ENCODE results near the gene ZNF165. TPM values are rescaled to one million over a fixed set of nuclear protein-coding genes. Genes with fewer than 3 reads are reported as not detected.

ZNF165 gene
- total and polyA plus RNA-seq, 2 of the 4 experiments (the other 2 are of a cell fraction), result 0.07 to 0.36 TPM

DNA sequence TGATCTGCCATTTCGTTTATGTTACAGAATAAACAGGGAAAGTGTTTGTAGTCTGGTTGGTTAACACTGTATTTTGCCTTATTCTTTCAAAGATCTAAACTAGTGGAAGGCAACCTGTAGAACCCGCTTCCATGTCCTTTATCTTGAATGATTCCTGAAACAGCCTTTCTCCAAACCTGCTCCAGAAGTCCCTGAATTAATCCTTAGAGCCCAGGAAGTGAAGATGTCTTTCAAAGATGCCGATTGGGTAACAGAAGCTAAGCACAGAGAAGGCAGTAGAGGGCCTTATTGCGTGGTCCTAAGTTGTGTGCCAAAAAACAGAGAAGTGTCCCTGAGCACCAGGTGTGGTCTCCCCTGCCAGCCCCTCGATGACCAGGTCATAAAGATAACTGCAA is 24.9 kb downstream of the ZNF165 start:
- ChIA-PET CTCF (interaction anchor here (0.7 to 1.2 kb wide), 4 partner anchors 9 to 318 kb away, joined by 3 to 5 read pairs (median 4); no protein-coding TSS in a partner anchor), POLR2A (ENCODE audit: unreplicated experiment) (no interaction called here)
- no peak overlapping the region; the same call in 1 of the 2 replicates for H3K27ac ChIP-seq (ENCODE audit: insufficient read depth, low read length)
- in situ Hi-C loops (cut with MboI; ENCODE audit: low sequenced_read_pairs), result no loop called here
- H4K5ac ChIP-seq (ENCODE audit: low read depth, low read length), result peak overlapping the region; percentile 82
- H2BK15ac ChIP-seq (ENCODE audit: low read depth, low read length), result no peak overlapping the region
- H3K79me1 ChIP-seq (ENCODE audit: low read depth in 1 of 2, low read length in 2 of 2), result no peaks in the 10 kb centered on the region
- TF ChIP-seq CEBPB (IDR thresholded peaks at IDR 0.05; ENCODE audit: low read depth, low read length) (0 out of 2 replicates have a peak, but pooled peaks have one; percentile 5), POLR2A (IDR thresholded peaks at IDR 0.05; ENCODE audit: low read depth, low read length) (no peak)
- peak overlapping the region; percentile 7; the same call in 1 of the 2 replicates for H3K18ac ChIP-seq (ENCODE audit: low read depth, low read length)
- peak overlapping the region; percentile 79; the same call in 1 of the 2 replicates for H3K14ac ChIP-seq (replicated peaks; ENCODE audit: low read depth, low read length)
- peak overlapping the region; percentile 76 for H3K9ac ChIP-seq (ENCODE audit: low read depth, low read length)
- no peaks in the 10 kb centered on the region for H3K9me3 ChIP-seq (ENCODE audit: control insufficient read depth, insufficient read depth, low read length)
- H2AK9ac ChIP-seq (replicated peaks; ENCODE audit: low read depth, low read length, poor library complexity), result no peak overlapping the region
- H2BK5ac ChIP-seq (ENCODE audit: low read depth, low read length, poor library complexity, severe bottlenecking), result no peak overlapping the region
- H3K4me1 ChIP-seq (ENCODE audit: control insufficient read depth, insufficient read depth, low read length), result peaks cover 2% of the 10 kb centered on the region
- ATAC-seq (ENCODE audit: low read depth) (peak; percentile 22), DNase-seq (no peak)
- no peaks in the 10 kb centered on the region for H3K27me3 ChIP-seq (ENCODE audit: control insufficient read depth, insufficient read depth, low read length)
- no peak overlapping the region for H2BK20ac ChIP-seq (ENCODE audit: low read depth, low read length)
- no peaks in the 10 kb centered on the region for H3K9me1 ChIP-seq (ENCODE audit: insufficient read depth, low read length)
- BruUV-seq (replicated peaks), result no TSS peak
- H3K23ac ChIP-seq (ENCODE audit: low read depth, low read length), result 0 out of 2 replicates have a peak overlapping the region, but pooled peaks have one; percentile 61
- peak overlapping the region; percentile 98 for H2AFZ ChIP-seq (replicated peaks; ENCODE audit: low read length, poor library complexity)
- peak overlapping the region; percentile 39; the same call in 1 of the 2 replicates for H3K56ac ChIP-seq (ENCODE audit: extremely low read depth, insufficient read depth, low read length)
- no peaks in the 10 kb centered on the region for H4K20me1 ChIP-seq (ENCODE audit: insufficient read depth, low read length)
- H3K4ac ChIP-seq (ENCODE audit: low read depth, low read length), result peak overlapping the region; percentile 82
- 43% methylated on average over 1 of the region's 5 CpGs; no CpG with 5 or more reads in 1 of the 2 experiments for WGBS, 2 experiments (ENCODE audit: extremely low coverage in 2 of 2, insufficient read length in 1 of 2)
- dilution Hi-C loops (cut with HindIII; ENCODE audit: low sequenced_read_pairs, unreplicated experiment), result no loop called here
- no peak overlapping the region for H2AK5ac ChIP-seq (ENCODE audit: low read depth, low read length)
- H4K91ac ChIP-seq (ENCODE audit: insufficient read depth, low read depth, low read length), result peak overlapping the region; percentile 66; the same call in 1 of the 2 replicates
- intact Hi-C loops (cut with micrococcal nuclease), result no loop called here
- no peaks in the 10 kb centered on the region for H3K36me3 ChIP-seq (ENCODE audit: control insufficient read depth, insufficient read depth, low read length)
- H3K4me2 ChIP-seq (ENCODE audit: low read depth, low read length), result peak overlapping the region; percentile 91
- H4K8ac ChIP-seq (ENCODE audit: low read depth in 2 of 2, low read length in 2 of 2), result peak overlapping the region; percentile 85 to 93
- no peak overlapping the region for H2BK120ac ChIP-seq (ENCODE audit: low read depth, low read length)
- peak overlapping the region; percentile 60 for H3K4me3 ChIP-seq (ENCODE audit: insufficient read depth, low read depth, low read length)

Measured in IMR-90 (cell line).